ENCODE data around the gene SLC8A1. TPM values are rescaled to one million over a fixed set of nuclear protein-coding genes. Genes with fewer than 3 reads are reported as not detected.

Gene SLC8A1
- total and polyA plus RNA-seq, 12 donors = 0.54 to 128 (median 18.5) TPM

- Histone ChIP-seq H3K4me3 (no peak overlapping the region), H3K36me3 (replicated peaks in 1 of 2) (no peaks in the 10 kb centered on the region), H3K4me1 (replicated peaks in 1 of 2) (no peaks in the 10 kb centered on the region), H3K9me3 (replicated peaks in 1 of 3) (no peaks in the 10 kb centered on the region), H3K27ac (no peak overlapping the region), H3K27me3 (no peaks in the 10 kb centered on the region)
- TF ChIP-seq POLR2A (IDR thresholded peaks at IDR 0.05) (no peak), CTCF (IDR thresholded peaks at IDR 0.05) (no peak)
- intact Hi-C loops (cut with DNase I) = no loop called here
- 87 to 90% (median 88%) methylated on average over 6 of the region's 6 CpGs for WGBS, 4 donors
- no peak for DNase-seq
Observed at GRCh38 chr2:40102447-40102846, 349.4 kb downstream of the SLC8A1 start.

GRCh38 chr2:40101131-40101575, 350.7 kb downstream of the SLC8A1 start:
- H3K27ac ChIP-seq = no peak overlapping the region
- intact Hi-C loops (cut with DNase I) = no loop called here
- WGBS, 4 donors = 0 to 19% (median 9%) methylated on average over 1 of the region's 1 CpG

GRCh38 chr2:40100676-40101075, 351.2 kb downstream of the SLC8A1 start:
- WGBS, 4 donors = 83 to 89% (median 88%) methylated on average over 3 of the region's 3 CpGs
- H3K36me3 ChIP-seq (replicated peaks in 1 of 2) = no peaks in the 10 kb centered on the region
- H3K9me3 ChIP-seq (replicated peaks in 1 of 3) = no peaks in the 10 kb centered on the region
- H3K4me1 ChIP-seq (replicated peaks in 1 of 2) = no peaks in the 10 kb centered on the region
- intact Hi-C loops (cut with DNase I) = no loop called here
- H3K27ac ChIP-seq = no peak overlapping the region
- no peak for DNase-seq
- no peaks in the 10 kb centered on the region for H3K27me3 ChIP-seq
- TF ChIP-seq POLR2A (IDR thresholded peaks at IDR 0.05) (no peak), CTCF (IDR thresholded peaks at IDR 0.05) (no peak)
- no peak overlapping the region for H3K4me3 ChIP-seq

More at GRCh38 chr2:40101131-40101575, 350.7 kb downstream of the SLC8A1 start:
- H3K4me3 ChIP-seq = no peak overlapping the region
- no peak for TF ChIP-seq POLR2A (IDR thresholded peaks at IDR 0.05)
- TF ChIP-seq CTCF (IDR thresholded peaks at IDR 0.05) = no peak
- DNase-seq = no peak
- H3K9me3 ChIP-seq (replicated peaks in 1 of 3) = no peaks in the 10 kb centered on the region
- H3K36me3 ChIP-seq (replicated peaks in 1 of 2) = no peaks in the 10 kb centered on the region
- no peaks in the 10 kb centered on the region for H3K27me3 ChIP-seq
- no peaks in the 10 kb centered on the region for H3K4me1 ChIP-seq (replicated peaks in 1 of 2)

DNA sequence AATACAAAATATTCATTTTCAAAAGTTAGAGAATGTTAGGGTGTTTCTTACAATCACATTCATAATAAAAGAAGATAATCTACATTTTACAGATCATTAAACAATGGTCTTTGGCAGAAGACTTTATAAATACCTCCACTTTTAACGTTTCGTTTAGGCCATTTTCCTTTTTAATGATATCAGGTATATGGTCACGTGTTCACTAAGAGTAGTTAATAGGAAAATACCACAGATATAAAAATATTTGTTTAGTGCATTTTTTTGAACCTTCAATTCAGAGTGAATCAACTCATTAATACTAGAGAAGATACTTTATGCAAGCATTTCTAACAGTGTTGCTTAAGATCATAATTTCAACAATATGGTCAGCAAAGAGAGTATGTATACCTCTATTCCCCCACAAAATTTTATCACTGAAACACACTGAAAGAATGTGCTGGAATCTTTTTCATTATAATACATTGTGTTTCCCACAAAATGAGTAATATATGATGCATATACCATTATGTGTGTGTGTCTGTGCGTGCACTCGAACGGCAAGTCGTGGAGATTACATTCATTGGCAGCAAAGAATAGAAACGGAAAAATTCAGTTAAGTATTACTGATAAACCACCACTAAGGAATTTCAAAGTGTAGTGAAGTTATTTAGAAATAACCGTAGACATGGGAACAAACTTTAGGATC, 353.0 kb downstream of the SLC8A1 start:
- H3K9me3 ChIP-seq (replicated peaks in 1 of 3) = no peaks in the 10 kb centered on the region
- H3K4me3 ChIP-seq = no peak overlapping the region
- WGBS, 4 donors = 89 to 92% (median 90%) methylated on average over 9 of the region's 9 CpGs
- H3K27me3 ChIP-seq = no peaks in the 10 kb centered on the region
- intact Hi-C loops (cut with DNase I) = no loop called here
- no peak overlapping the region for H3K27ac ChIP-seq
- TF ChIP-seq CTCF (IDR thresholded peaks at IDR 0.05) (no peak), POLR2A (IDR thresholded peaks at IDR 0.05) (no peak)
- no peak for DNase-seq
- no peaks in the 10 kb centered on the region for H3K4me1 ChIP-seq (replicated peaks in 1 of 2)
- no peaks in the 10 kb centered on the region for H3K36me3 ChIP-seq (replicated peaks in 1 of 2)

Data from adrenal gland (tissue), 12 donors.